HG03342 (cell line): ENCODE measurements around the gene BMF.
"Not testable (repeated sequence)": the region's sequence is repeated elsewhere in the genome, so short reads cannot be mapped to it uniquely, and the experiment has no call there.

Source experiments
- ATAC-seq: cut with Tn5 transposase; IDR thresholded peaks from one replicate; pipeline ENCODE4 v1.9.1; 2021; ENCODE audit warnings: mild to moderate bottlenecking, moderate library complexity; ENCODE audit not compliant: unreplicated experiment

The BMF gene

GRCh38 chr15:40108855-40109735 is at the start of gene BMF:
BMF (minus strand) TSS chr15:40108879; CDS start chr15:40106086, 2,793 bp downstream.
- peak; percentile 51 for ATAC-seq

GRCh38 chr15:40157778-40158447 is 49.2 kb upstream of the BMF start:
- no peak for ATAC-seq

GRCh38 chr15:40155270-40155910 is 46.7 kb upstream of the BMF start:
- ATAC-seq, result no peak

- not testable (repeated sequence) for ATAC-seq
Observed at GRCh38 chr15:40154821-40155220, 46.1 kb upstream of the BMF start.

- no peak for ATAC-seq
Observed at GRCh38 chr15:40151991-40152390, 43.3 kb upstream of the BMF start.

GRCh38 chr15:40151499-40151898 is 42.8 kb upstream of the BMF start:
- no peak for ATAC-seq

GRCh38 chr15:40150163-40150925 is 41.7 kb upstream of the BMF start:
- ATAC-seq, result no peak

GRCh38 chr15:40149339-40149738 is 40.7 kb upstream of the BMF start:
- no peak for ATAC-seq

GRCh38 chr15:40146037-40146436 is 37.4 kb upstream of the BMF start:
- no peak for ATAC-seq

GRCh38 chr15:40142428-40142827 is 33.7 kb upstream of the BMF start:
- ATAC-seq, result no peak

GRCh38 chr15:40138201-40138570 is 29.5 kb upstream of the BMF start:
- ATAC-seq, result not testable (repeated sequence)

- ATAC-seq, result no peak
Observed at GRCh38 chr15:40137303-40138200, 28.9 kb upstream of the BMF start.

- no peak for ATAC-seq
Observed at GRCh38 chr15:40136470-40137302, 28.0 kb upstream of the BMF start.

- not testable (repeated sequence) for ATAC-seq
Observed at GRCh38 chr15:40135846-40136450, 27.3 kb upstream of the BMF start.

GRCh38 chr15:40134885-40135284 is 26.2 kb upstream of the BMF start:
- no peak for ATAC-seq

- no peak for ATAC-seq
Observed at GRCh38 chr15:40133544-40133943, 24.9 kb upstream of the BMF start.

GRCh38 chr15:40130799-40131502 is 22.3 kb upstream of the BMF start:
- ATAC-seq, result no peak

GRCh38 chr15:40130118-40130517 is 21.4 kb upstream of the BMF start:
- ATAC-seq, result no peak
